SK-N-SH (cell line): ENCODE results near the gene MID1IP1. TPM values are rescaled to one million over a fixed set of nuclear protein-coding genes. Genes with fewer than 3 reads are reported as not detected.

Experiments
- CTCF ChIA-PET: fragments of 300-600, 350-600 bp; formaldehyde crosslinking; extraction: SDS; loops from one replicate; lab custom pipeline; 2021; lab: Yijun Ruan, JAX
- POLR2A ChIA-PET: fragments of 350-600 bp; sonication (Branson Sonifier 250); formaldehyde crosslinking; extraction: SDS; loops from one replicate; lab custom pipeline; 2020; ENCODE audit warnings: antibody characterized with exemption, inconsistent platforms; lab: Yijun Ruan, JAX
- DNase-seq: peaks from one replicate; pipeline ENCODE4 v3.0.0; 2012
- H2AFZ ChIP-seq: fragments of 200-600 bp; sonication (generic); 2 replicates; pipeline ENCODE4 v1.8.1; 2016; ENCODE audit warnings: antibody characterized with exemption, mild to moderate bottlenecking, low read depth
- H3F3A ChIP-seq: fragments of 200-600 bp; sonication (generic); replicated peaks from 2 replicates; pipeline ENCODE3; 2016; ENCODE audit warnings: antibody characterized with exemption, mild to moderate bottlenecking; ENCODE audit not compliant: insufficient read depth
- H3K27ac ChIP-seq, 2 experiments: fragments of 200-500 bp in 1 of 2; fragments of 200-600 bp in 1 of 2; sonication (Bioruptor generic) in 1 of 2; sonication (generic), shearing (Covaris generic) in 1 of 2; 2 replicates each; pipeline versions ENCODE4 v1.5.1 to v1.6.1; 2014 to 2016; ENCODE audit warnings: low read depth in 2 of 2, inconsistent platforms in 1 of 2, low read length in 1 of 2, mild to moderate bottlenecking in 1 of 2, mixed read lengths in 1 of 2
- H3K27me3 ChIP-seq: fragments of 200-600 bp; sonication (generic), shearing (Covaris generic); 2 replicates; pipeline ENCODE4 v1.6.1; 2016; ENCODE audit warnings: mixed run types; ENCODE audit not compliant: insufficient read depth
- H3K36me3 ChIP-seq, 2 experiments: fragments of 200-500 bp in 1 of 2; fragments of 200-600 bp in 1 of 2; sonication (Bioruptor generic) in 1 of 2; sonication (generic) in 1 of 2; replicated peaks in 1 of 2; 2 replicates each; pipeline versions ENCODE3 to v1.5.1; 2014 to 2016; ENCODE audit warnings: low read length in 1 of 2, mild to moderate bottlenecking in 1 of 2; ENCODE audit not compliant: insufficient read depth in 2 of 2, control insufficient read depth in 1 of 2
- H3K4me1 ChIP-seq, 2 experiments: fragments of 200-500 bp in 1 of 2; fragments of 200-600 bp in 1 of 2; sonication (Bioruptor generic) in 1 of 2; sonication (generic), shearing (Covaris generic) in 1 of 2; 2 replicates each; pipeline versions ENCODE4 v1.5.1 to v1.6.1; 2014 to 2016; ENCODE audit warnings: low read depth in 1 of 2, low read length in 1 of 2, mixed run types in 1 of 2; ENCODE audit not compliant: insufficient read depth in 2 of 2, control insufficient read depth in 1 of 2
- H3K4me2 ChIP-seq: fragments of 200-600 bp; sonication (generic), shearing (Covaris generic); 2 replicates; pipeline ENCODE4 v1.6.1; 2017; ENCODE audit warnings: mixed run types
- H3K4me3 ChIP-seq, 2 experiments: fragments of 200-500 bp in 1 of 2; fragments of 200-600 bp in 1 of 2; sonication (Bioruptor generic) in 1 of 2; sonication (generic), shearing (Covaris generic) in 1 of 2; 2 replicates each; pipeline versions ENCODE4 v1.5.1 to v1.8.1; 2014 to 2016; ENCODE audit warnings: low read depth in 2 of 2, inconsistent platforms in 1 of 2, low read length in 1 of 2, mild to moderate bottlenecking in 1 of 2, mixed read lengths in 1 of 2, moderate library complexity in 1 of 2
- H3K79me2 ChIP-seq: fragments of 200-600 bp; sonication (generic); 2 replicates; pipeline ENCODE4 v1.8.1; 2017; ENCODE audit warnings: mild to moderate bottlenecking; ENCODE audit not compliant: insufficient read depth
- H3K9ac ChIP-seq: fragments of 200-600 bp; sonication (generic); 2 replicates; pipeline ENCODE4 v1.6.1; 2017; ENCODE audit warnings: mixed run types
- H3K9me2 ChIP-seq: fragments of 200-600 bp; sonication (generic); 2 replicates; pipeline ENCODE4 v1.6.1; 2017; ENCODE audit warnings: mixed run types
- H3K9me3 ChIP-seq: fragments of 200-600 bp; sonication (generic); 2 replicates; pipeline ENCODE4 v1.6.1; 2017; ENCODE audit warnings: mixed run types, mild to moderate bottlenecking, moderate library complexity
- H4K20me1 ChIP-seq: fragments of 200-600 bp; sonication (generic); 2 replicates; pipeline ENCODE4 v1.6.1; 2017; ENCODE audit warnings: mild to moderate bottlenecking, mixed run types; ENCODE audit not compliant: insufficient read depth
- FOXJ3 ChIP-seq: sonication (generic); formaldehyde crosslinking; IDR thresholded peaks from 2 replicates; pipeline ENCODE4 v1.5.1; 2020; ENCODE audit warnings: mild to moderate bottlenecking, missing genetic modification reagents
- GABPA ChIP-seq: IDR thresholded peaks from 2 replicates; pipeline ENCODE4 v1.4.0; 2012; ENCODE audit warnings: low read depth, mild to moderate bottlenecking
- JUND ChIP-seq: IDR thresholded peaks from 2 replicates; pipeline ENCODE4 v1.4.0; 2012
- NRF1 ChIP-seq: IDR thresholded peaks from 2 replicates; pipeline ENCODE4 v1.6.1; 2012; ENCODE audit warnings: low read depth, mild to moderate bottlenecking, low read length
- POLR2AphosphoS5 ChIP-seq: IDR thresholded peaks from 2 replicates; pipeline ENCODE4 v1.6.1; 2012; ENCODE audit warnings: low read depth, low read length
- RCOR1 ChIP-seq: fragments of 150-350 bp; IDR thresholded peaks from 2 replicates; pipeline ENCODE4 v1.6.1; 2017; ENCODE audit warnings: antibody characterized with exemption, low read length
- SMC3 ChIP-seq: IDR thresholded peaks from 2 replicates; pipeline ENCODE4 v1.6.1; 2012; ENCODE audit warnings: low read depth, low read length, improper control_type of control experiment
- YY1 ChIP-seq: IDR thresholded peaks from 2 replicates; pipeline ENCODE4 v1.4.0; 2012; ENCODE audit warnings: low read depth, mild to moderate bottlenecking
- ZBTB33 ChIP-seq: IDR thresholded peaks from 2 replicates; pipeline ENCODE4 v1.4.0; 2012; ENCODE audit warnings: low read depth, borderline replicate concordance
- WGBS: methylation state at CpG from one replicate; pipeline ENCODE4 v1.1.6; 2017; ENCODE audit warnings: low lambda C conversion rate; 5-methylcytosine and 5-hydroxymethylcytosine counted together
- polyA plus RNA-seq, 3 experiments: library from polyadenylated mRNA; depleted of rRNA; stranded (reverse); fragments of >200 nt; gene quantifications; 2 replicates each; pipeline ENCODE4 v1.2.3, GENCODE V29; 2012

The MID1IP1 gene
- polyA plus RNA-seq, 1 of the 3 experiments (the other 2 are of a cell fraction) = 35.4 TPM

- TF ChIP-seq SMC3 = no peak
- no peak for TF ChIP-seq NRF1
- no peak for TF ChIP-seq YY1
- TF ChIP-seq RCOR1 = no peak
- no peak for TF ChIP-seq POLR2AphosphoS5
- no peak for TF ChIP-seq ZBTB33
- no peak for TF ChIP-seq JUND
- no peak for TF ChIP-seq FOXJ3 (CRISPR knock-in tag)
- TF ChIP-seq GABPA = no peak
- Histone ChIP-seq H3K9ac (no peak overlapping the region), H3K9me3 (no peaks in the 10 kb centered on the region), H3K9me2 (no peaks in the 10 kb centered on the region), H4K20me1 (no peaks in the 10 kb centered on the region), H2AFZ (no peak overlapping the region), H3K27me3 (no peaks in the 10 kb centered on the region; the same call in 1 of the 2 replicates), H3K36me3 (no peaks in the 10 kb centered on the region), H3F3A (no peaks in the 10 kb centered on the region), H3K79me2 (no peaks in the 10 kb centered on the region), H3K4me3 (no peak overlapping the region), H3K4me2 (no peak overlapping the region), H3K4me1 (no peaks in the 10 kb centered on the region), H3K27ac (no peak overlapping the region)
- ChIA-PET CTCF (no interaction called here), POLR2A (no interaction called here)
- 19% methylated on average over 3 of the region's 3 CpGs for WGBS
- no peak for DNase-seq
Measured at GRCh38 chrX:38854305-38854704, 53.0 kb downstream of the MID1IP1 start.

Other genes with a start within 250 kb of the MID1IP1 start
- 0.39 and 0.55 TPM in 2 replicates for gene TSPAN7, start 239.9 kb upstream of the MID1IP1 start, polyA plus RNA-seq (2012; rRNA removed)